ENCODE results near the gene NRARP.

GRCh38 chr9:137321726-137322361 is 19.8 kb upstream of the NRARP start:
- no peak for TF ChIP-seq POLR2A (IDR thresholded peaks at IDR 0.05; ENCODE audit: low read length)
- TF ChIP-seq GATA1 (IDR thresholded peaks at IDR 0.05; ENCODE audit: low read depth, low read length), result no peak
